ENCODE results near the gene TNFRSF17. TPM values are rescaled to one million over a fixed set of nuclear protein-coding genes. Genes with fewer than 3 reads are reported as not detected.

The TNFRSF17 gene
- total and polyA plus RNA-seq, 2 of the 13 experiments (the other 11 are each of a cell fraction or from before 2014, with no cell fraction given), result not detected

GRCh38 chr16:11915644-11916523 is 49.1 kb upstream of the TNFRSF17 start, which contains the start of gene GSPT1 (continued):
- TF ChIP-seq, protein P1, sequence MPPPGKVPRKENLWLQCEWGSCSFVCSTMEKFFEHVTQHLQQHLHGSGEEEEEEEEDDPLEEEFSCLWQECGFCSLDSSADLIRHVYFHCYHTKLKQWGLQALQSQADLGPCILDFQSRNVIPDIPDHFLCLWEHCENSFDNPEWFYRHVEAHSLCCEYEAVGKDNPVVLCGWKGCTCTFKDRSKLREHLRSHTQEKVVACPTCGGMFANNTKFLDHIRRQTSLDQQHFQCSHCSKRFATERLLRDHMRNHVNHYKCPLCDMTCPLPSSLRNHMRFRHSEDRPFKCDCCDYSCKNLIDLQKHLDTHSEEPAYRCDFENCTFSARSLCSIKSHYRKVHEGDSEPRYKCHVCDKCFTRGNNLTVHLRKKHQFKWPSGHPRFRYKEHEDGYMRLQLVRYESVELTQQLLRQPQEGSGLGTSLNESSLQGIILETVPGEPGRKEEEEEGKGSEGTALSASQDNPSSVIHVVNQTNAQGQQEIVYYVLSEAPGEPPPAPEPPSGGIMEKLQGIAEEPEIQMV (CRISPR knock-in tag; IDR thresholded peaks at IDR 0.05; ENCODE audit: low read depth), result no peak; the same call in none of the 2 replicates
- TF ChIP-seq NFIB (CRISPR knock-in tag; IDR thresholded peaks at IDR 0.05; ENCODE audit: borderline replicate concordance) (no peak), ZNF570 (CRISPR knock-in tag; IDR thresholded peaks at IDR 0.05; ENCODE audit: borderline replicate concordance) (no peak; the same call in 1 of the 2 replicates), DMAP1 (CRISPR knock-in tag; IDR thresholded peaks at IDR 0.05) (peak; percentile 93), E2F1 (CRISPR knock-in tag; IDR thresholded peaks at IDR 0.05) (peak; percentile 59; the same call in 1 of the 2 replicates), ZNF607 (CRISPR knock-in tag; IDR thresholded peaks at IDR 0.05; ENCODE audit: borderline replicate concordance) (peak; percentile 88), NFATC3 (CRISPR knock-in tag; IDR thresholded peaks at IDR 0.05) (no peak), ZNF331 (CRISPR knock-in tag; IDR thresholded peaks at IDR 0.05) (peak; percentile 61; the same call in 1 of the 2 replicates), HOXA3 (CRISPR knock-in tag; IDR thresholded peaks at IDR 0.05) (peak; percentile 95), HOXD1 (CRISPR knock-in tag; IDR thresholded peaks at IDR 0.05) (peak; percentile 86; the same call in 1 of the 2 replicates), ZNF232 (CRISPR knock-in tag; IDR thresholded peaks at IDR 0.05; ENCODE audit: borderline replicate concordance) (no peak), SP2 (CRISPR knock-in tag; IDR thresholded peaks at IDR 0.05) (peak; percentile 69), TOE1 (CRISPR knock-in tag; IDR thresholded peaks at IDR 0.05) (no peak; the same call in 1 of the 2 replicates), ZNF713 (CRISPR knock-in tag; IDR thresholded peaks at IDR 0.05) (peak; percentile 98; the same call in 1 of the 2 replicates), ARNT2 (CRISPR knock-in tag; IDR thresholded peaks at IDR 0.05; ENCODE audit: low read depth) (peak; percentile 56; the same call in 1 of the 2 replicates), ZNF503 (CRISPR knock-in tag; IDR thresholded peaks at IDR 0.05) (peak; percentile 88), ZNF678 (CRISPR knock-in tag; IDR thresholded peaks at IDR 0.05) (no peak), HOXA9 (CRISPR knock-in tag; IDR thresholded peaks at IDR 0.05; ENCODE audit: borderline replicate concordance) (peak; percentile 23; the same call in 1 of the 2 replicates), SP1 (IDR thresholded peaks at IDR 0.05) (peak; percentile 88), SP1 (CRISPR knock-in tag; IDR thresholded peaks at IDR 0.05) (peak; percentile 98), SALL2 (CRISPR knock-in tag; IDR thresholded peaks at IDR 0.05) (peak; percentile 77; the same call in 1 of the 2 replicates)
- TF ChIP-seq, protein P2, sequence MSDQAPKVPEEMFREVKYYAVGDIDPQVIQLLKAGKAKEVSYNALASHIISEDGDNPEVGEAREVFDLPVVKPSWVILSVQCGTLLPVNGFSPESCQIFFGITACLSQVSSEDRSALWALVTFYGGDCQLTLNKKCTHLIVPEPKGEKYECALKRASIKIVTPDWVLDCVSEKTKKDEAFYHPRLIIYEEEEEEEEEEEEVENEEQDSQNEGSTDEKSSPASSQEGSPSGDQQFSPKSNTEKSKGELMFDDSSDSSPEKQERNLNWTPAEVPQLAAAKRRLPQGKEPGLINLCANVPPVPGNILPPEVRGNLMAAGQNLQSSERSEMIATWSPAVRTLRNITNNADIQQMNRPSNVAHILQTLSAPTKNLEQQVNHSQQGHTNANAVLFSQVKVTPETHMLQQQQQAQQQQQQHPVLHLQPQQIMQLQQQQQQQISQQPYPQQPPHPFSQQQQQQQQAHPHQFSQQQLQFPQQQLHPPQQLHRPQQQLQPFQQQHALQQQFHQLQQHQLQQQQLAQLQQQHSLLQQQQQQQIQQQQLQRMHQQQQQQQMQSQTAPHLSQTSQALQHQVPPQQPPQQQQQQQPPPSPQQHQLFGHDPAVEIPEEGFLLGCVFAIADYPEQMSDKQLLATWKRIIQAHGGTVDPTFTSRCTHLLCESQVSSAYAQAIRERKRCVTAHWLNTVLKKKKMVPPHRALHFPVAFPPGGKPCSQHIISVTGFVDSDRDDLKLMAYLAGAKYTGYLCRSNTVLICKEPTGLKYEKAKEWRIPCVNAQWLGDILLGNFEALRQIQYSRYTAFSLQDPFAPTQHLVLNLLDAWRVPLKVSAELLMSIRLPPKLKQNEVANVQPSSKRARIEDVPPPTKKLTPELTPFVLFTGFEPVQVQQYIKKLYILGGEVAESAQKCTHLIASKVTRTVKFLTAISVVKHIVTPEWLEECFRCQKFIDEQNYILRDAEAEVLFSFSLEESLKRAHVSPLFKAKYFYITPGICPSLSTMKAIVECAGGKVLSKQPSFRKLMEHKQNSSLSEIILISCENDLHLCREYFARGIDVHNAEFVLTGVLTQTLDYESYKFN (CRISPR knock-in tag; conservative IDR thresholded peaks at IDR 0.05), result peak; percentile 72

Data from HepG2 (cell line).